Activated naive CD4-positive, alpha-beta T cell treated with anti-CD3 and anti-CD28 coated beads, Interleukin-2, amount 10 ng/mL, durations not matched to agents 7 days and 5 days (primary cell): ENCODE measurements around the gene GPR179.

ENCODE experiments used
- CTCF ChIA-PET: fragments of 350-600 bp; sonication (Branson Sonifier 250); formaldehyde crosslinking; loops from one replicate; lab custom pipeline; 2021; ENCODE audit warnings: antibody characterized with exemption; lab: Charles Lee
- DNase-seq: peaks from one replicate; pipeline ENCODE4 v3.0.0-alpha.2; 2020
- H3K27ac Mint-ChIP-seq: one replicate; pipeline ENCODE4 v1.8.0; 2021; ENCODE audit warnings: mild to moderate bottlenecking, moderate library complexity, mixed read lengths
- H3K27me3 Mint-ChIP-seq: one replicate; pipeline ENCODE4 v1.8.0; 2021; ENCODE audit warnings: mild to moderate bottlenecking, mixed read lengths
- H3K36me3 Mint-ChIP-seq: one replicate; pipeline ENCODE4 v1.8.0; 2021; ENCODE audit warnings: mixed read lengths
- H3K4me1 Mint-ChIP-seq: one replicate; pipeline ENCODE4 v1.8.0; 2021; ENCODE audit warnings: mixed read lengths
- H3K4me3 Mint-ChIP-seq: one replicate; pipeline ENCODE4 v1.8.0; 2021; ENCODE audit warnings: mild to moderate bottlenecking, moderate library complexity, mixed read lengths
- H3K9me3 Mint-ChIP-seq: one replicate; pipeline ENCODE4 v1.8.0; 2021; ENCODE audit warnings: mixed read lengths

Gene GPR179

GRCh38 chr17:38336838-38337237, 6.9 kb downstream of the GPR179 start:
- H3K27me3 Mint-ChIP-seq = peaks cover 38% of the 10 kb centered on the region
- no peak for DNase-seq
- H3K36me3 Mint-ChIP-seq = no peaks in the 10 kb centered on the region
- H3K4me3 Mint-ChIP-seq = no peak overlapping the region
- H3K9me3 Mint-ChIP-seq = no peaks in the 10 kb centered on the region
- no peaks in the 10 kb centered on the region for H3K4me1 Mint-ChIP-seq
- H3K27ac Mint-ChIP-seq = no peak overlapping the region
- CTCF ChIA-PET = interaction anchor here (9.3 kb wide), 1 partner anchor 12 kb away, joined by 49 read pairs; no protein-coding TSS in a partner anchor

GRCh38 chr17:38334480-38335364, 9.0 kb downstream of the GPR179 start:
- no peaks in the 10 kb centered on the region for H3K9me3 Mint-ChIP-seq
- no peak overlapping the region for H3K27ac Mint-ChIP-seq
- H3K36me3 Mint-ChIP-seq = no peaks in the 10 kb centered on the region
- H3K4me3 Mint-ChIP-seq = no peak overlapping the region
- H3K27me3 Mint-ChIP-seq = peaks cover 42% of the 10 kb centered on the region
- no peak for DNase-seq
- H3K4me1 Mint-ChIP-seq = no peaks in the 10 kb centered on the region
- CTCF ChIA-PET = interaction anchor here (0.8 to 9.3 kb wide), 6 partner anchors 10 to 78 kb away, joined by 3 to 49 read pairs (median 8); no protein-coding TSS in a partner anchor

- Mint-ChIP-seq H3K36me3 (no peaks in the 10 kb centered on the region), H3K27ac (no peak overlapping the region), H3K4me1 (no peaks in the 10 kb centered on the region), H3K4me3 (no peak overlapping the region), H3K27me3 (peaks cover 48% of the 10 kb centered on the region), H3K9me3 (no peaks in the 10 kb centered on the region)
- DNase-seq = peak; percentile 75
- CTCF ChIA-PET = interaction anchor here (0.8 to 9.3 kb wide), 9 partner anchors 8 to 79 kb away, joined by 3 to 49 read pairs (median 8); no protein-coding TSS in a partner anchor
Measured at GRCh38 chr17:38333635-38334295, 10.0 kb downstream of the GPR179 start.

- Mint-ChIP-seq H3K36me3 (no peaks in the 10 kb centered on the region), H3K27ac (no peak overlapping the region), H3K4me1 (no peaks in the 10 kb centered on the region), H3K4me3 (no peak overlapping the region), H3K27me3 (peaks cover 46% of the 10 kb centered on the region), H3K9me3 (no peaks in the 10 kb centered on the region)
- no peak for DNase-seq
- CTCF ChIA-PET = interaction anchor here (0.9 to 9.3 kb wide), 8 partner anchors 7 to 80 kb away, joined by 3 to 49 read pairs (median 8); no protein-coding TSS in a partner anchor
Measured at GRCh38 chr17:38332735-38333134, 11.0 kb downstream of the GPR179 start.

- peaks cover 7% of the 10 kb centered on the region for H3K4me1 Mint-ChIP-seq
- no peaks in the 10 kb centered on the region for H3K36me3 Mint-ChIP-seq
- no peak for DNase-seq
- no peaks in the 10 kb centered on the region for H3K9me3 Mint-ChIP-seq
- CTCF ChIA-PET = interaction anchor here (1.0 to 9.3 kb wide), 3 partner anchors 9 to 18 kb away, joined by 3 to 49 read pairs (median 31); no protein-coding TSS in a partner anchor
- no peak overlapping the region for H3K4me3 Mint-ChIP-seq
- H3K27me3 Mint-ChIP-seq = peaks cover 35% of the 10 kb centered on the region
- no peak overlapping the region for H3K27ac Mint-ChIP-seq
Measured at GRCh38 chr17:38330941-38331411, 12.8 kb downstream of the GPR179 start.

GRCh38 chr17:38329808-38330730, 13.7 kb downstream of the GPR179 start:
- Mint-ChIP-seq H3K36me3 (no peaks in the 10 kb centered on the region), H3K9me3 (no peaks in the 10 kb centered on the region), H3K27ac (no peak overlapping the region), H3K4me1 (peaks cover 7% of the 10 kb centered on the region), H3K27me3 (peaks cover 30% of the 10 kb centered on the region), H3K4me3 (no peak overlapping the region)
- CTCF ChIA-PET = interaction anchor here (3.6 to 9.3 kb wide), 2 partner anchors 8 to 19 kb away, joined by 31 to 49 read pairs; no protein-coding TSS in a partner anchor
- no peak for DNase-seq

- H3K27me3 Mint-ChIP-seq = peaks cover 25% of the 10 kb centered on the region
- no peaks in the 10 kb centered on the region for H3K9me3 Mint-ChIP-seq
- no peak overlapping the region for H3K4me3 Mint-ChIP-seq
- peaks cover 7% of the 10 kb centered on the region for H3K4me1 Mint-ChIP-seq
- DNase-seq = no peak
- no peak overlapping the region for H3K27ac Mint-ChIP-seq
- CTCF ChIA-PET = interaction anchor here (1.6 to 9.3 kb wide), 2 partner anchors 13 to 20 kb away, joined by 7 to 49 read pairs; no protein-coding TSS in a partner anchor
- no peaks in the 10 kb centered on the region for H3K36me3 Mint-ChIP-seq
Measured at GRCh38 chr17:38329284-38329683, 14.5 kb downstream of the GPR179 start.

- Mint-ChIP-seq H3K9me3 (no peaks in the 10 kb centered on the region), H3K27ac (no peak overlapping the region), H3K4me1 (peaks cover 7% of the 10 kb centered on the region), H3K27me3 (peaks cover 22% of the 10 kb centered on the region), H3K4me3 (no peak overlapping the region), H3K36me3 (peaks cover 3% of the 10 kb centered on the region)
- CTCF ChIA-PET = interaction anchor here (1.6 to 9.3 kb wide), 3 partner anchors 12 to 84 kb away, joined by 3 to 49 read pairs (median 7); no protein-coding TSS in a partner anchor
- no peak for DNase-seq
Measured at GRCh38 chr17:38328620-38329019, 15.1 kb downstream of the GPR179 start.

- no peak overlapping the region for H3K27ac Mint-ChIP-seq
- H3K4me3 Mint-ChIP-seq = no peak overlapping the region
- CTCF ChIA-PET = interaction anchor here (1.6 to 9.3 kb wide), 3 partner anchors 11 to 85 kb away, joined by 3 to 49 read pairs (median 7); no protein-coding TSS in a partner anchor
- H3K36me3 Mint-ChIP-seq = peaks cover 7% of the 10 kb centered on the region
- peaks cover 18% of the 10 kb centered on the region for H3K27me3 Mint-ChIP-seq
- no peaks in the 10 kb centered on the region for H3K9me3 Mint-ChIP-seq
- no peak for DNase-seq
- H3K4me1 Mint-ChIP-seq = peaks cover 7% of the 10 kb centered on the region
Measured at GRCh38 chr17:38327936-38328335, 15.8 kb downstream of the GPR179 start.

- Mint-ChIP-seq H3K4me1 (peaks cover 7% of the 10 kb centered on the region), H3K36me3 (peaks cover 11% of the 10 kb centered on the region), H3K27me3 (peaks cover 18% of the 10 kb centered on the region), H3K4me3 (no peak overlapping the region), H3K9me3 (no peaks in the 10 kb centered on the region), H3K27ac (peak overlapping the region; percentile 15)
- CTCF ChIA-PET = interaction anchor here (0.5 to 9.3 kb wide), 4 partner anchors 22 to 85 kb away, joined by 3 to 49 read pairs (median 6); no protein-coding TSS in a partner anchor
- DNase-seq = no peak
Measured at GRCh38 chr17:38326996-38327792, 16.6 kb downstream of the GPR179 start.

GRCh38 chr17:38325221-38325851, 18.4 kb downstream of the GPR179 start:
- Mint-ChIP-seq H3K36me3 (peaks cover 18% of the 10 kb centered on the region), H3K9me3 (no peaks in the 10 kb centered on the region), H3K27ac (no peak overlapping the region), H3K27me3 (peaks cover 16% of the 10 kb centered on the region), H3K4me1 (peaks cover 7% of the 10 kb centered on the region), H3K4me3 (no peak overlapping the region)
- CTCF ChIA-PET = interaction anchor here (0.6 to 1.9 kb wide), 5 partner anchors 8 to 533 kb away, joined by 3 to 8 read pairs (median 3); no protein-coding TSS in a partner anchor
- DNase-seq = no peak

- H3K4me3 Mint-ChIP-seq = no peak overlapping the region
- H3K27me3 Mint-ChIP-seq = peaks cover 14% of the 10 kb centered on the region
- peaks cover 7% of the 10 kb centered on the region for H3K4me1 Mint-ChIP-seq
- CTCF ChIA-PET = interaction anchor here (0.6 to 3.4 kb wide), 4 partner anchors 8 to 488 kb away, joined by 3 to 14 read pairs (median 4); no protein-coding TSS in a partner anchor
- DNase-seq = no peak
- no peak overlapping the region for H3K27ac Mint-ChIP-seq
- no peaks in the 10 kb centered on the region for H3K9me3 Mint-ChIP-seq
- H3K36me3 Mint-ChIP-seq = peaks cover 18% of the 10 kb centered on the region
Measured at GRCh38 chr17:38324772-38325171, 19.0 kb downstream of the GPR179 start.
